Left ventricle myocardium inferior (tissue), 1 donor: ENCODE measurements around the gene KLF15. TPM values are rescaled to one million over a fixed set of nuclear protein-coding genes. Genes with fewer than 3 reads are reported as not detected.

Experiments
- DNase-seq: peaks from one replicate; pipeline ENCODE4 v3.0.0-alpha.2; 2020
- H3K27ac ChIP-seq: fragments of 200-600 bp; replicated peaks from 2 replicates; pipeline ENCODE4 v1.8.0; 2021
- H3K27me3 ChIP-seq: fragments of 200-600 bp; 2 replicates; pipeline ENCODE4 v1.8.0; 2021; ENCODE audit warnings: low read depth
- H3K36me3 ChIP-seq: fragments of 200-600 bp; 2 replicates; pipeline ENCODE4 v1.8.0; 2021
- H3K4me1 ChIP-seq: fragments of 200-600 bp; 2 replicates; pipeline ENCODE4 v1.8.0; 2021
- H3K4me3 ChIP-seq: fragments of 200-600 bp; 2 replicates; pipeline ENCODE4 v1.8.0; 2021; ENCODE audit warnings: mild to moderate bottlenecking, moderate library complexity
- H3K9me3 ChIP-seq: fragments of 200-600 bp; replicated peaks from 2 replicates; pipeline ENCODE4 v1.8.0; 2021
- intact Hi-C: fragments of 100-400 bp; cut with micrococcal nuclease; formaldehyde crosslinking; loops from one replicate; pipeline ENCODE4 v1.11.0; 2022
- total RNA-seq: library from RNA; stranded (reverse); fragmentation: NEBNext Ultra II Directional; extraction: Animal tissue kit (Norgen Biotek cat#: 25700); gene quantifications from one replicate; pipeline ENCODE4 v1.2.1, GENCODE V29; 2021
- TF ChIP-seq, protein P1 (sequence below): fragments of 200-600 bp; IDR thresholded peaks from 2 replicates; pipeline ENCODE4 v1.8.0; 2021; ENCODE audit warnings: antibody characterized with exemption, mild to moderate bottlenecking, borderline replicate concordance
- donor health status: DM: no; HTN: yes; CAD: no; lungs with severe emphysema.

Gene KLF15
- total RNA-seq, 1 donor from 2014 or later, result 44.6 TPM

GRCh38 chr3:126346466-126346865 lies 10.7 kb downstream of the KLF15 start:
- intact Hi-C loops, result no loop called here
- Histone ChIP-seq H3K4me3 (no peak overlapping the region), H3K27ac (peak overlapping the region; percentile 37), H3K36me3 (peaks cover 10% of the 10 kb centered on the region), H3K27me3 (no peaks in the 10 kb centered on the region), H3K9me3 (no peaks in the 10 kb centered on the region), H3K4me1 (peaks cover 81% of the 10 kb centered on the region)
- TF ChIP-seq, protein P1, sequence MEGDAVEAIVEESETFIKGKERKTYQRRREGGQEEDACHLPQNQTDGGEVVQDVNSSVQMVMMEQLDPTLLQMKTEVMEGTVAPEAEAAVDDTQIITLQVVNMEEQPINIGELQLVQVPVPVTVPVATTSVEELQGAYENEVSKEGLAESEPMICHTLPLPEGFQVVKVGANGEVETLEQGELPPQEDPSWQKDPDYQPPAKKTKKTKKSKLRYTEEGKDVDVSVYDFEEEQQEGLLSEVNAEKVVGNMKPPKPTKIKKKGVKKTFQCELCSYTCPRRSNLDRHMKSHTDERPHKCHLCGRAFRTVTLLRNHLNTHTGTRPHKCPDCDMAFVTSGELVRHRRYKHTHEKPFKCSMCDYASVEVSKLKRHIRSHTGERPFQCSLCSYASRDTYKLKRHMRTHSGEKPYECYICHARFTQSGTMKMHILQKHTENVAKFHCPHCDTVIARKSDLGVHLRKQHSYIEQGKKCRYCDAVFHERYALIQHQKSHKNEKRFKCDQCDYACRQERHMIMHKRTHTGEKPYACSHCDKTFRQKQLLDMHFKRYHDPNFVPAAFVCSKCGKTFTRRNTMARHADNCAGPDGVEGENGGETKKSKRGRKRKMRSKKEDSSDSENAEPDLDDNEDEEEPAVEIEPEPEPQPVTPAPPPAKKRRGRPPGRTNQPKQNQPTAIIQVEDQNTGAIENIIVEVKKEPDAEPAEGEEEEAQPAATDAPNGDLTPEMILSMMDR, result no peak
- DNase-seq, result no peak

GRCh38 chr3:126345641-126346460 lies 11.4 kb downstream of the KLF15 start:
- H3K4me1 ChIP-seq, result peaks cover 76% of the 10 kb centered on the region
- no peak overlapping the region for H3K4me3 ChIP-seq
- H3K27ac ChIP-seq, result no peak overlapping the region
- H3K27me3 ChIP-seq, result no peaks in the 10 kb centered on the region
- intact Hi-C loops, result no loop called here
- H3K9me3 ChIP-seq, result no peaks in the 10 kb centered on the region
- peaks cover 5% of the 10 kb centered on the region for H3K36me3 ChIP-seq
- no peak for DNase-seq
- TF ChIP-seq, protein P1, result no peak

- no peaks in the 10 kb centered on the region for H3K9me3 ChIP-seq
- H3K4me3 ChIP-seq, result no peak overlapping the region
- no peaks in the 10 kb centered on the region for H3K27me3 ChIP-seq
- no peak overlapping the region for H3K27ac ChIP-seq
- intact Hi-C loops, result no loop called here
- TF ChIP-seq, protein P1, result no peak
- H3K4me1 ChIP-seq, result peaks cover 76% of the 10 kb centered on the region
- no peak for DNase-seq
- no peaks in the 10 kb centered on the region for H3K36me3 ChIP-seq
Observed at GRCh38 chr3:126345231-126345630, 12.0 kb downstream of the KLF15 start.

DNA sequence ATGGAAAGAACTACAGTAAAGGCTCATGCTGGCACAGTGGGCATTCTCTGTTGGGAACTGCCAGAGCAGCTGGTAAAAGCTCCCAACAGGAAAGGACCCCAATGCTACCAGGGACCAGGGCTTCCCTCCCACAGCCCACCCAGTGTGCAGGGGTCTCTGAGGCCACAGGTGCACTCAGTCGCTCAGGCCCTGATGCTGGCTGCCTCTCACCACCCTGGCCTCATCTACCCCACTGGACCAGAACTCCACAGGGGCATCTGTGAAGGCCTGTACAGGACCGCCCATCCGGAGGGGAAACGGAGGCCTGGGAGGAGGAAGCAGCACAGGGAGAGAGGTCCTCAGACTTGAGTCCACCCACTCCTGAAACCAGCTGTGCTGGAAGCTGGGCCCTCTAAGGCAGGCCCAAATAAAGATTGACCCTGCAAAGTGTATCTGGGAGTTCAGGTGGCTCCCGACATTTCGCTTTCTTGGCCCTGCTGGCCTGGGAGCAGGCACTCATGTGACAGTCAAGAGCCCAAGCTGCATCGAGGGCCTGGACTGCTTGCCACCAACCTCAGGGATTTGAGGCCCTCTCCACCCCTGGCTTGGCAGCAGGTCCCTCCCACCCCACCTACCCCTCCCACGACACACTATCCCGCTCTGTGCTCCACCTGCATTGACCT lies 12.7 kb downstream of the KLF15 start:
- H3K4me3 ChIP-seq, result no peak overlapping the region
- intact Hi-C loops, result no loop called here
- H3K27me3 ChIP-seq, result no peaks in the 10 kb centered on the region
- H3K4me1 ChIP-seq, result peaks cover 76% of the 10 kb centered on the region
- no peaks in the 10 kb centered on the region for H3K9me3 ChIP-seq
- no peak overlapping the region for H3K27ac ChIP-seq
- no peak for DNase-seq
- H3K36me3 ChIP-seq, result no peaks in the 10 kb centered on the region
- TF ChIP-seq, protein P1, result no peak

DNA sequence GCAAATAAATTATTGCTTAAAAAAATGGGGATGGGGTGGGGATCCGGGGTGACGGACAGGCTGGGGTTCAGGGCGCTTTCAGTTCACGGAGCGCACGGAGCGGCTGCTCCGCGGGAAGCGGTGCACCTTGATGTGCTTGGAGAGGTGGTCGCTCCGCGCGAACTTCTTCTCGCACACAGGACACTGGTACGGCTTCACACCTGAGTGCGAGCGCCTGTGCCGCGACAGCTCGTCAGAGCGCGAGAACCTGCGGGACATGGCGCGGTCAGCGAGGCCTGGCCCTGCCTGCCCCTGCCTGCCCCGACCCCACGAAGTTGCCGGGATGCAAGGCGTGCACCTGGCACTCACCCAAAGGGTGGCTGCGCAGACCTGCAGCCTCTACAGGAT lies 13.6 kb downstream of the KLF15 start:
- no peaks in the 10 kb centered on the region for H3K9me3 ChIP-seq
- H3K36me3 ChIP-seq, result no peaks in the 10 kb centered on the region
- no peaks in the 10 kb centered on the region for H3K27me3 ChIP-seq
- H3K27ac ChIP-seq, result peak overlapping the region; percentile 23
- H3K4me3 ChIP-seq, result no peak overlapping the region
- DNase-seq, result peak; percentile 8
- intact Hi-C loops, result no loop called here
- H3K4me1 ChIP-seq, result peaks cover 73% of the 10 kb centered on the region
- TF ChIP-seq, protein P1, result no peak
